GM11168 (cell line): Measurements from ENCODE around the gene ASPDH.
"Not testable (repeated sequence)": the region's sequence is repeated elsewhere in the genome, so short reads cannot be mapped to it uniquely, and the experiment has no call there.

Source experiments
- in situ Hi-C: fragments of 300-500 bp; cut with MboI; formaldehyde crosslinking; loops from one replicate; pipeline ENCODE4 v1.12.0; 2022; ENCODE audit warnings: low sequenced_read_pairs; ENCODE audit not compliant: unreplicated experiment

Gene ASPDH

DNA sequence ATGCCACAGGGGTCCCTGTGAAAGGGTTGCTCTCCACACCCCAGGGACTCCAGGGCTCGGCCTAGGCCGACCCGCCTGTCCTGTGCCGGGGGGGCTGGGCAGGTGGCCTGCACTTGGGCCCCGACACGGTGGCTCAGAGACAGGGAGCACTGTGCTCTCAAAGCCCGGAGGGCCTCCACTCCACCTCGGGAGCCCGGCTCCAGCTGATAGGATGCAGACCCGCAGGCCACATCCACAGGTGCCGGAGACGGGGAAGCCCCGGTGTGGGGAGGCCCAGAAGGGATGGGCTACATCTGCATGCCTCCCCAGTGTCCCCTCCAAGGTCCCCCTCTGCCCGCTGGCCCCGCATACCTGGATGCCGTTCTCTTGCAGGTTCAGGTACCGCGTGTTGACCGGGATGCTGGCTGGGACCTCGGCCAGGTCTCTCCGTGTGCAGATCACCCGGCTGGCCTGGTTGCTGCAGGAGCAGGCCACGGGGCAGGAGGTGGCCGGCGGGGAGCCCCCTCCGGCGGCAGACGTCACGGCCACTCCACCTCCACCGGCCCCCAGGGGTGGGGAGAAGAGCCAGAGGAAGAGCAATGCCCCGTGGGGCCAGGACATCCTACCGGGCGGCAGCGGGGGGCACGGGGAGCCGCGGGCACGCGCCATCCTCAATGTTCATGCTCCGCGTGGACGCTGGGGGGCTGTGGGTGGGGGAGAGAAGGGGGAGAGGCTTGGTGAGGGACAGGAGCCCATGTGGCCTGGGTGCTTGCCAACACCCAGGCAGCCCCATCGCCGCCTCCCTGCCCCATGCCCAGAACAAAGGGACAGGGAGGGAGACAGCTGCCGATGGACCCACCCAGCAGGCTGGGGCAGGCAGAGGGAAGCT, 34.7 kb upstream of the ASPDH start:
- in situ Hi-C loops = no loop called here

- in situ Hi-C loops = no loop called here
Measured at GRCh38 chr19:50547385-50548190, 33.9 kb upstream of the ASPDH start.

- in situ Hi-C loops = no loop called here
Measured at GRCh38 chr19:50546527-50547221, 33.0 kb upstream of the ASPDH start.

DNA sequence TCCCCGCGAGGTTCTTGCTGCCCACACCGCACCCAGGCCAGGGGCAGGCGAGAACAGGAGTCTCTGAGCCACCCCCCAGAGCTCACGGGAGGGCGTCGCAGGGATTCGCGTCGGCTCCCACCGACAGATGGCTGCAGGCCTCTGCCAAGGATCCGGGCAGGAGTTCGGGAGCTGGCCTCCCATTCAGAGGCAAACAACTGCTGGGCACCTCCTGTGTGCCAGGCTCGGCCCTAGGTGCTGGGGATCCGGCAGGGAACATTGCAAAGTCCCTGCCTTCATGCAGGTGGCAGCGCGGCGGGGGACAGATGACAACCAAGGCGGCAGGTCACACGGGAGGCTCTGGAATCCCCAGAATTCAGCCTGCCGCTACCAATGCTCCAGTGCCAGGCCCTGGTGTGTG, 29.2 kb upstream of the ASPDH start:
- in situ Hi-C loops = no loop called here

- in situ Hi-C loops = loop anchor here (10.0 kb wide), 1 partner anchor 247 kb away; no protein-coding TSS in a partner anchor
Measured at GRCh38 chr19:50537769-50538230, 24.1 kb upstream of the ASPDH start.

DNA sequence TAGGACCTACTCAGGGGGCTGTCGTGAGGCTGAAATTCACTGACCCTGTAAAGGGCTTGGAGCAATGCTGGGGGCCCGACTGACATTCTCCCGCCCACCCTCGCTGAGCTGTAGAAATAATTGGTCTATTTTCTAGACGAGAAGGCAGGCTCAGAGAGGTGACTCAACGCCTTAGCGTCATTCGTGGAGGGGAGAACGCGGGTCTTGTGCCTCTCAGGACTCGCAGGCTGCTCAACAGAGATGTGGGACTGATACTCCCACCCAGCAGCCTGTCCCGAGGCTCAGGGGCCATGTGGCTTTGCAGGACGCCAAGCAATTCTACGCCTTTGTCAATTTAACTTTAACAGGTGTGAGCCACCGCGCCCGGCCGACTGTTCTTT, 23.6 kb upstream of the ASPDH start:
- in situ Hi-C loops = loop anchor here (10.0 kb wide), 1 partner anchor 248 kb away; no protein-coding TSS in a partner anchor

DNA sequence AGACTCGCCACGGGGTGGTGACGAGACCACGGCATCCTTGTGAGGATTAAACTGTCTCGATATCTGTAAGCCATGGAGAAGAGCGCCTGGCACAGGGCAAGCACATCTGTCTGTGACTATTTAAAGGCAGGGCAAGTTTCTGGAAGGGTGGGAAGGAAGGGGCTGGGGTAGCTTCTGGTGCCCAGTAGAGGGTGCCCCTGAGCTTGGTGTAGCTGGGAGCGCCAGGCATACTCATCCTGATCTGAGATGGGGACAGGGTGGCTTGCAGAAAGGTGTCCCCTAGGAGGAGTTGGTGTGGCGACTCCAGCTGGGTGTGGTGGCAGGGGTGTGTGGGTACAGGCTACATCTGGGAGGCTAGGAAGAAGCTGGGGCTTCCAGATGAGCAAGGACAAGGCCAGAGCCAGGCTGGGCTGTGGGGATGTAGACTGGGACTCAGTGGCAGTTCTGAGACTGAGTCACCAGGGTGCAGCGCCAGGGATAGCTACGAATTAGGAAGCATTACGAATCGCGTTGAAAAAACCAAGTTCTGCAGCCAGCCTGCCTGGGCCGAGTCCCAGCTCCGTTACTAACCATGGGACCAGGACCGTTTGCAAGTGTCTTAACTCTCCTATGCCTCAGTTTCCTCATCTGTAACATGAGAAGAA, 23.1 kb upstream of the ASPDH start:
- in situ Hi-C loops = loop anchor here (10.0 kb wide), 1 partner anchor 248 kb away; no protein-coding TSS in a partner anchor

- in situ Hi-C loops = loop anchor here (10.0 kb wide), 1 partner anchor 249 kb away; no protein-coding TSS in a partner anchor
Measured at GRCh38 chr19:50535672-50536187, 22.0 kb upstream of the ASPDH start.

DNA sequence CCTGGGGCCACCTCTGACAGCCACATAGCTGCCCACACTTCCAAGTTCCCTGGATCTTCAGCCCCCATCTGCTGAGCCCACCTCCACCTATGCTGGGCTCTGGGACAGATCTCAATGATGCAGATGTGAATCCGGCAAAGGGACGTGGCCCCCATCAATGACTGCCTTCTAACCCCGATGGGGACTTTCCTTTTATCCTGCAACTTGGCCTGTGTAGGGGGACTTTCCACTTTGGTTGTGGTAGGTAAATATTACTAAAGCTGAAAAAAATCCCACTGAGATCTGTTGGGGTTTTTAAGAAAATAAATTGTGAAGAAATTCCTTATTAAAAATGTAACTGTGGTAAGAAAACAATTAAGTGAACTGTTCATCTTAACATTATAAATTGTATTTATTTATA, 20.8 kb upstream of the ASPDH start:
- in situ Hi-C loops = loop anchor here (10.0 kb wide), 1 partner anchor 250 kb away; no protein-coding TSS in a partner anchor

DNA sequence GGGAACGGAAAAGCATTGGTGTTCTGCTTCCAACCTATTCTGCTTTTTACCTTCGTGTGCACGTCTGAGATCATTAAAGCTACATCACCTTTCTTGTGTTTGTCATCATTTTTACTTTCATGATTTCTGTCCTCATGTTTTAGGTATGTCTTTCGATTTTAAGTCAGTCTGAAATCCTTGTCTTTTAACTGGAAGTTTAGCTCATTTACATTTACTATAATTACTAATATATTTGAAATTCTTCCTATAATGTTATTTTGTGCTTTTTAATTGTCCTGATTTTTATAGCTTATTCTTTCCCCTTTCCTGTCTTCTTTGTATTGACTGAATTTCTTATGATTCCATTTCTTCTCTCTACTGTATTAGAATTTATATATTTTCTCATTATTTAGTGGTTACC, 19.2 kb upstream of the ASPDH start:
- in situ Hi-C loops = loop anchor here (10.0 kb wide), 1 partner anchor 252 kb away; no protein-coding TSS in a partner anchor

DNA sequence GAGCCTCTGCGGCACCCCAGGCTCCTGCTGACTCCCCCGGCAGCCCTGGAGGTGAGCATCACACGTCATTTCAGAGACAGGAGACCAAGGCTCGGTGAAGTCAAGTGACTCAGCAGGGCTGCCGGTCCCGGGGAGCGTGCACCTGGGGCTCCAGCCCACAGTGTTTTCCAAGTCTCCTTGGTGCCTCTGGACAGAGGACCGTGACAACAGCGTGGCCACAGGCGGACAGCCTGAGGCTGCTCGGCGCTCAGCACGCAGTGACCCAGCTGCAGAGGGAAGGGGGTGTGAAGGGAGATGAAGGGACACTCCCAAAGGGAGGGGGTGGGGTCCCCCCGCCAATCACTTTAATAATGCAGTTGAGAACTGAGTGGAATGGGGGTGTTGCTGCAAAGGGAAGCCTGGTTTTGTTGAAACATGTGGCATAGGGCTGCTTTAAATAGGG, 17.5 kb upstream of the ASPDH start:
- in situ Hi-C loops = loop anchor here (10.0 kb wide), 1 partner anchor 254 kb away; no protein-coding TSS in a partner anchor

- in situ Hi-C loops = not testable (repeated sequence)
Measured at GRCh38 chr19:50528052-50528451, 14.3 kb upstream of the ASPDH start.

DNA sequence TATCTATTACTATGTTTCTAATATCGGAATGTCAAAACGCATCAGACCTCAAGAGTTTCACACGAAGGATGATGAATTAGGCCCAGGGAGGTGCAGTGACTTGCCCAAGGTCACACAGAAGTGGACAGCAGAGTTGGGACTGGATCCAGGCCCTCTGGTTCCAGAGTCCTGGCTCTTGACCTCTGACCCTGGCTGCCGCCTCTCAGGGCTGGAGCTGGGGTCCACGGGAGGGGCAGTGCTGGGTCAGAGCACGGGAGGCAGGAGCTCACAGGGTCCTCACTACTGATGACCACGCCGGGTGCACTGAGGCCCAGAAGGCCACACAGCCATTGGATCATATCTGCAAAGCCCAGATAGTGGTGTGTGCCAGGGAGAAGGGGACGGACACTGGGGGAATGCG, 9.2 kb upstream of the ASPDH start:
- in situ Hi-C loops = no loop called here

DNA sequence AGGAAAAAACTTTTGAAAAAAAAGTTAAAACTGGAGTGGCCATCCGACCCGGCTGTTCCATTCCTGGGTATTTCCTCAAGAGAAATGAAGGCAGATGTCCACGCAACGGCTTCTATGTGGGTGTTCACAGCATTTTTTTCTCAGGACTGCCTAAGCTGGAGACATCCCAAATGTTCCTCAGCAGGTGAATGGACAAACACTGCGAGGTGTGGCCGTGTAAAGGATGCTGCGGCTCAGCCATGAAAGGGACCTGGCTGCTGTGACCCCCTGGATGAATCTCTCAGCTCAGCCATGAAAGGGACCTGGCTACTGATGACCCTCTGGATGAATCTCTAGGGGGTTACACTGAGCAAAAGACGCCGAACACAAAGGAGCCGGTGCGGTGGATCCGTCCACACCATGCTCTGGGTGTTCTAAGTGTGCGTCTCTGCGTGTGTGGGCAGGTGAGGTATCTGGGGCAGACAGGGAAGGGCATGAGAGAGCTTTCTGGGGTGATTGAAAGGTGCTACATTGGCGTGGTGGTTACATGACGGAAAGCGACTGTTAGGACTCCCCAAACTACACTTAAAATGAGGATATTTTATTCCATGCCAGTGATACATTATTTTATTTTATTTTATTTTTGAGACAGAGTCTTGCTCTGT, 7.2 kb upstream of the ASPDH start:
- in situ Hi-C loops = no loop called here

DNA sequence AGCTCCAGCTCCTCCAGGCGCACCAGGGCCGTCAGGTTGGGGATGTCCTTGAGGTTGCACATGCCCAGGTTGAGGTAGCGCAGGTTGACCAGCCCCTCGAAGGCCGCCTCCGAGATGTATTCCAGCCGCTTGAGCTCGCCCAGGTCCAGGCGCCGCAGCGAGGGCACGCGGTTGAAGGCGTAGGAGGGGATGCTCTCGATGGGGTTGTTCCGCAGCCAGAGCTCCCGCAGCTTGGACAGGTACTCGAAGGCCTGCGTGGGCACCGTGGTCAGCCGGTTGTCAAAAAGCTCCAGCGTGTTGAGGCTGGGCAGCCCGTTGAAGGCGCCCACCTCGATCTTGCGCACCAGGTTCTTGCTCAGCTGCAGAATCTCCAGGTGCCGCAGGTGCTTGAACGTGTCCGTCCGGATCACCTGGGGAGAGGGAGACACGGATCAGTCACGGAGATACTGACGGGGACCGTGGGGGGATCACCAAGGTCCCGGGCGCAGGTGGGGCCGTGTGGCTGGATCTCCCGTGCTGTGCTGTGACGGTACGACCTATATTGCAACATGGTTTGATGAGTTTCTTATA, 5.4 kb upstream of the ASPDH start:
- in situ Hi-C loops = no loop called here

GRCh38 chr19:50518091-50519005, 4.6 kb upstream of the ASPDH start:
- in situ Hi-C loops = no loop called here

DNA sequence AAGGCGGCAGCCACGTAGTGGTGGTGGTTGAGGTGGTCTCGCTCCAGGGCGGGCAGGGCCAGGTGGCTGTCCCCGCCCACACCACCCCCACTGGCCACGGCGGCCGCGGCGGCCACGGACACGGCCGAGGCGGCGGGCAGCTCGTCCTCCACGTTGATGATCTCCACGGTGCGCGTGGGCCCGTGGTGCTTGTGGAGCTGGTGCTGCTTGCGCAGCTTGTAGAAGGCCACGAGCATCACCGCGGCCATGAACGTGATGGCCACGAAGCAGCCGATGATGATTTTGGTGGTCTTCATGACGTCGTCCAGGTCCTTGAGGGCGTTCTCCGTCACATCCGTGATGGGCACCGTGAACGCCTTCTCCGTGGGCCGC, 4.0 kb upstream of the ASPDH start:
- in situ Hi-C loops = no loop called here
